GM23248 (cell line): ENCODE results near the gene LMF1.

ENCODE experiments used
- EZH2 ChIP-seq: fragments of 200-600 bp; sonication (generic); IDR thresholded peaks from 2 replicates; pipeline ENCODE4 v1.6.1; 2018; ENCODE audit warnings: antibody characterized with exemption, mild to moderate bottlenecking; ENCODE audit not compliant: insufficient read depth, poor library complexity, severe bottlenecking
- EZH2phosphoT487 ChIP-seq: fragments of 200-600 bp; sonication (generic); IDR thresholded peaks from 2 replicates; pipeline ENCODE4 v1.6.1; 2018; ENCODE audit warnings: antibody characterized with exemption, moderate library complexity, mild to moderate bottlenecking, low read depth; ENCODE audit not compliant: insufficient read depth

DNA sequence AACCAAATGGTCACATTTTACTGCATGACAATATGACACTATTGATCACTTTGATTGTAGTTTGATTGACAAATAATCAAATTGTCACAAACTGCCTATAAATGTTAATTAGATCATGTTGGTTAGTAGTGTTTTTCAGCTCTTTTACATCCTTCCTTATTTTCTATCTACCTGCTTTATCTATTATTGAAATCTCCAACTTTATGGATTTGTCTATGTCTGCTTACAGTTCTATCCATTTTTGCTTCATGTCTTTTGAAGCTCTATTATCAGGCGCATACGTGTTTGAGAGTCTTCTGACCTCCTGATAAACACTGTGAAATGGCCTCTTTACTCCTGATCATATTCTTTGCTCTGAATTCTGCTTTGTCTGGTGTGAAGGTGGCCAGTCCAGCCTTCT lies 87.0 kb downstream of the LMF1 start:
- no peak for TF ChIP-seq EZH2phosphoT487
- TF ChIP-seq EZH2: no peak
